Measurements from ENCODE around the gene KRTAP4-1. TPM values are rescaled to one million over a fixed set of nuclear protein-coding genes. Genes with fewer than 3 reads are reported as not detected.
"Not testable (repeated sequence)": the region's sequence is repeated elsewhere in the genome, so short reads cannot be mapped to it uniquely, and the experiment has no call there.

Gene KRTAP4-1
- total RNA-seq, 4 donors from 2014 or later, result not detected

- H3K36me3 ChIP-seq, result no peaks in the 10 kb centered on the region
- intact Hi-C loops (cut with DNase I), result no loop called here
Measured at GRCh38 chr17:41168121-41168520, 16.6 kb downstream of the KRTAP4-1 start, which contains the start of gene KRTAP4-3. Gene KRTAP4-3 (minus strand): TSS chr17:41168221. CDS start chr17:41168172, 49 bp downstream.

GRCh38 chr17:41167561-41167960 lies 17.1 kb downstream of the KRTAP4-1 start:
- H3K9me3 ChIP-seq, result no peaks in the 10 kb centered on the region
- no peak for DNase-seq
- intact Hi-C loops (cut with DNase I), result no loop called here

More at GRCh38 chr17:41168121-41168520, 16.6 kb downstream of the KRTAP4-1 start, which contains the start of gene KRTAP4-3:
- TF ChIP-seq POLR2A (IDR thresholded peaks at IDR 0.05), result no peak
- TF ChIP-seq, protein P1, sequence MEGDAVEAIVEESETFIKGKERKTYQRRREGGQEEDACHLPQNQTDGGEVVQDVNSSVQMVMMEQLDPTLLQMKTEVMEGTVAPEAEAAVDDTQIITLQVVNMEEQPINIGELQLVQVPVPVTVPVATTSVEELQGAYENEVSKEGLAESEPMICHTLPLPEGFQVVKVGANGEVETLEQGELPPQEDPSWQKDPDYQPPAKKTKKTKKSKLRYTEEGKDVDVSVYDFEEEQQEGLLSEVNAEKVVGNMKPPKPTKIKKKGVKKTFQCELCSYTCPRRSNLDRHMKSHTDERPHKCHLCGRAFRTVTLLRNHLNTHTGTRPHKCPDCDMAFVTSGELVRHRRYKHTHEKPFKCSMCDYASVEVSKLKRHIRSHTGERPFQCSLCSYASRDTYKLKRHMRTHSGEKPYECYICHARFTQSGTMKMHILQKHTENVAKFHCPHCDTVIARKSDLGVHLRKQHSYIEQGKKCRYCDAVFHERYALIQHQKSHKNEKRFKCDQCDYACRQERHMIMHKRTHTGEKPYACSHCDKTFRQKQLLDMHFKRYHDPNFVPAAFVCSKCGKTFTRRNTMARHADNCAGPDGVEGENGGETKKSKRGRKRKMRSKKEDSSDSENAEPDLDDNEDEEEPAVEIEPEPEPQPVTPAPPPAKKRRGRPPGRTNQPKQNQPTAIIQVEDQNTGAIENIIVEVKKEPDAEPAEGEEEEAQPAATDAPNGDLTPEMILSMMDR (IDR thresholded peaks at IDR 0.05), result no peak
- no peaks in the 10 kb centered on the region for H3K27me3 ChIP-seq
- DNase-seq, result no peak
- no peak within 1 kb of the TSS for H3K4me3 ChIP-seq (replicated peaks in 1 of 3)
- no peak within 1 kb of the TSS for H3K27ac ChIP-seq
- WGBS, 2 donors, result 63 to 82% methylated on average over 1 of the region's 1 CpG
- no peaks in the 10 kb centered on the region for H3K9me3 ChIP-seq
- H3K4me1 ChIP-seq, result no peaks in the 10 kb centered on the region

GRCh38 chr17:41163828-41164227 lies 20.9 kb downstream of the KRTAP4-1 start:
- no peaks in the 10 kb centered on the region for H3K36me3 ChIP-seq
- H3K4me3 ChIP-seq (replicated peaks in 1 of 3), result no peak overlapping the region
- no peak overlapping the region for H3K27ac ChIP-seq
- no peaks in the 10 kb centered on the region for H3K27me3 ChIP-seq
- no peaks in the 10 kb centered on the region for H3K4me1 ChIP-seq
- DNase-seq, result no peak
- H3K9me3 ChIP-seq, result no peaks in the 10 kb centered on the region
- WGBS, 2 donors, result 75 to 76% methylated on average over 7 of the region's 7 CpGs
- TF ChIP-seq POLR2A (IDR thresholded peaks at IDR 0.05), result no peak
- TF ChIP-seq, protein P1 (IDR thresholded peaks at IDR 0.05), result no peak
- intact Hi-C loops (cut with DNase I), result no loop called here

More at GRCh38 chr17:41167561-41167960, 17.1 kb downstream of the KRTAP4-1 start:
- Histone ChIP-seq H3K27ac (no peak overlapping the region), H3K4me1 (no peaks in the 10 kb centered on the region), H3K27me3 (no peaks in the 10 kb centered on the region), H3K4me3 (replicated peaks in 1 of 3) (no peak overlapping the region), H3K36me3 (no peaks in the 10 kb centered on the region)
- TF ChIP-seq, protein P1 (IDR thresholded peaks at IDR 0.05), result no peak
- TF ChIP-seq POLR2A (IDR thresholded peaks at IDR 0.05), result no peak
- 84 to 93% methylated on average over 6 to 7 of the region's 7 CpGs for WGBS, 2 donors

GRCh38 chr17:41160648-41161047 lies 24.1 kb downstream of the KRTAP4-1 start, which contains the start of gene KRTAP4-4:
Gene KRTAP4-4 (minus strand): TSS chr17:41160748. CDS start chr17:41160691, 57 bp downstream.
- no peak for DNase-seq
- TF ChIP-seq, protein P1 (IDR thresholded peaks at IDR 0.05), result no peak
- no peak for TF ChIP-seq POLR2A (IDR thresholded peaks at IDR 0.05)
- intact Hi-C loops (cut with DNase I), result no loop called here
- H3K36me3 ChIP-seq, result no peaks in the 10 kb centered on the region
- no peaks in the 10 kb centered on the region for H3K4me1 ChIP-seq
- no peaks in the 10 kb centered on the region for H3K9me3 ChIP-seq
- H3K27me3 ChIP-seq, result no peaks in the 10 kb centered on the region
- H3K27ac ChIP-seq, result no peak within 1 kb of the TSS
- H3K4me3 ChIP-seq (replicated peaks in 1 of 3), result no peak within 1 kb of the TSS
- 88% methylated on average over 1 of the region's 1 CpG for WGBS, 2 donors

DNA sequence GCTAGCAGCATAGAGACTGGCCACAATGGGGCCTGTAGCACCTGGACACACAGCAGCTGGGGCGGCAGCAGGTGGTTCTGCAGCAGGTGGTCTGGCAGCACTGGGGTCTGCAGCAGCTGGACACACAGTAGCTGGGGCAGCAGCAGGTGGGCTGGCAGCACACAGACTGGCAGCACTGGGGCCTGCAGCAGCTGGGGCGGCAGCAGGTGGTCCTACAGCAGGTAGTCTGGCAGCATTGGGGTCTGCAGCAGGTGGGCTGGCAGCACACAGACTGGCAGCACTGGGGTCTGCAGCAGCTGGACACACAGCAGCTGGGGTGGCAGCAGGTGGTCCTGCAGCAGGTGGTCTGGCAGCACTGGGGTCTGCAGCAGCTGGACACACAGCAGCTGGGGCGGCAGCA lies 24.5 kb downstream of the KRTAP4-1 start:
- H3K27me3 ChIP-seq; H3K27ac ChIP-seq; intact Hi-C loops (cut with DNase I); H3K4me1 ChIP-seq; DNase-seq; H3K36me3 ChIP-seq; H3K4me3 ChIP-seq (replicated peaks in 1 of 3); H3K9me3 ChIP-seq: not testable (repeated sequence)
- 79 to 83% methylated on average over 2 of the region's 3 CpGs for WGBS, 2 donors
